ENCODE data around the gene RMDN3. TPM values are rescaled to one million over a fixed set of nuclear protein-coding genes. Genes with fewer than 3 reads are reported as not detected.

Gene RMDN3
- total and polyA plus RNA-seq, 2 of the 13 experiments (the other 11 are each of a cell fraction or from before 2014, with no cell fraction given): 16.8 to 19.5 TPM

- TF ChIP-seq ZNF572 (CRISPR knock-in tag; IDR thresholded peaks at IDR 0.05): no peak; the same call in 1 of the 2 replicates
- no peak for TF ChIP-seq ZFYVE20 (CRISPR knock-in tag; IDR thresholded peaks at IDR 0.05; ENCODE audit: borderline replicate concordance, low read depth)
- TF ChIP-seq ZNF138 (CRISPR knock-in tag; IDR thresholded peaks at IDR 0.05; ENCODE audit: low read depth): no peak
- no peak for TF ChIP-seq SMAD1 (CRISPR knock-in tag; IDR thresholded peaks at IDR 0.05; ENCODE audit: borderline replicate concordance, low read depth)
- TF ChIP-seq SP2 (CRISPR knock-in tag; IDR thresholded peaks at IDR 0.05): peak; percentile 35; the same call in 1 of the 2 replicates
- TF ChIP-seq MTF1 (CRISPR knock-in tag; IDR thresholded peaks at IDR 0.05): no peak
- TF ChIP-seq MXD3 (CRISPR knock-in tag; IDR thresholded peaks at IDR 0.05): peak; percentile 62
- TF ChIP-seq JUN (CRISPR knock-in tag; IDR thresholded peaks at IDR 0.05): no peak
- peak; percentile 22; the same call in 1 of the 2 replicates for TF ChIP-seq HMGXB3 (CRISPR knock-in tag; IDR thresholded peaks at IDR 0.05; ENCODE audit: borderline replicate concordance)
- 0 out of 2 replicates have a peak, but pooled peaks have one; percentile 6 for TF ChIP-seq ZNF292 (CRISPR knock-in tag; IDR thresholded peaks at IDR 0.05; ENCODE audit: borderline replicate concordance, low read depth)
- TF ChIP-seq EED (CRISPR knock-in tag; IDR thresholded peaks at IDR 0.05): no peak
- TF ChIP-seq MNT (IDR thresholded peaks at IDR 0.05): peak; percentile 67
- TF ChIP-seq NR2F1 (CRISPR knock-in tag; IDR thresholded peaks at IDR 0.05): no peak
- no peak for TF ChIP-seq ZNF576 (CRISPR knock-in tag; IDR thresholded peaks at IDR 0.05)
Measured at GRCh38 chr15:40754883-40755811, at the start of gene RMDN3 (continued).

Measured in HepG2 (cell line).